ENCODE results near the gene JSRP1. TPM values are rescaled to one million over a fixed set of nuclear protein-coding genes. Genes with fewer than 3 reads are reported as not detected.

The JSRP1 gene
- total and polyA plus RNA-seq, 7 donors: 107 to 271 (median 137) TPM

DNA sequence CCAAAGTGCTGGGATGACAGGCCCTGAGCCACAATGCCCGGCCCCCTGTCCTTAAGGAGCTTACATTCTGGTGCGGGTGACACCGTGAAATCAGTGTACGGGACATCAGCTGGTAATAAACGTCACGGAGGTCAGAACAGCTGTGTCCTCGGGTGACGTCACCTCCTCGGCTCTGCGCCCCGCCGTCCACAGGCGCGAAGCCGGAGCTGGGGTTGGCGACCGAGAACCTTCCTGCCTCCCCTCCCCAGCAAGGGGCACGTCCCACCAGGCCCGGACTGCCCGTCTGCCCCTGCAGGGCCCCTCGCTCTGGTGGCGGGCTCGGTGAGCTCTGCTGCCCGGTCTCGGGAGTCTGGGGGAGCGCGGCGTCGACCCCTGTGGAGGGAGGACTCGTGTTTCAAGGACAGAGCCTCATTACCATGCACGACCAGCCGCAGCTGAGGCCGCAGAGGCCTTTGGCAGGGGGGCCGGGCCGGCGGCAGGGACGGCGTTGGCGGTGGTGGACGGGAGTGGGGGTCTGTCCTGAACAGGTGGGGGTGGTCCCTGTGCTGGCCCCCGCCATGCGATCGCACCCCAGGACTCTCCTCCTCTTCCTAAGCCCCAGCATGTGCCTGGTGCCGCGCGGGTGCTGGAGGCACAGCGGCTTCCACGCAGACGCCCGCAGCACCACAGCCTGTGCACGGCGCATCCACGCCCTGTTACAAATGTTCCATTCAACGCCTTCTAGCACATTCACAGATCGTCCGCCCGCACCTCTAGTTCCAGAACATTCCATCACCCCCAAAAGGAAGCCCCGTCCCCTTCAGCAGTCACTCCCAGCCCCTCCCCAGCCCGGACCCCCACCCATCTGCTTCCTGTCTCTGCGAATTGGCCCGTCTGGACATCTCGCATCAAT, 46.3 kb upstream of the JSRP1 start:
- ATAC-seq (peak; percentile 78 to 89 (median 87)), DNase-seq (peak; percentile 55 to 81)
- H3K9me3 ChIP-seq: no peaks in the 10 kb centered on the region
- H3K4me3 ChIP-seq: peak overlapping the region; percentile 30
- H3K27ac ChIP-seq: no peak overlapping the region
- WGBS, 3 donors: 28 to 32% (median 30%) methylated on average over 50 to 62 of the region's 62 CpGs
- no peak for TF ChIP-seq CTCF (IDR thresholded peaks at IDR 0.05)
- intact Hi-C loops (cut with DNase I): no loop called here
- no peaks in the 10 kb centered on the region for H3K36me3 ChIP-seq (ENCODE audit: insufficient read depth in 1 of 2, low read depth in 1 of 2)
- peaks cover 0 to 13% (median 3%) of the 10 kb centered on the region in 3 donors for H3K27me3 ChIP-seq (ENCODE audit: insufficient read depth in 3 of 3, low read length in 2 of 3)
- peaks cover 9% of the 10 kb centered on the region for H3K4me1 ChIP-seq

GRCh38 chr19:2300533-2300932, 44.3 kb upstream of the JSRP1 start:
- intact Hi-C loops (cut with DNase I): no loop called here
- Histone ChIP-seq H3K4me1 (peaks cover 9% of the 10 kb centered on the region), H3K9me3 (no peaks in the 10 kb centered on the region), H3K4me3 (no peak overlapping the region), H3K27ac (no peak overlapping the region), H3K27me3 (ENCODE audit: insufficient read depth in 3 of 3, low read length in 2 of 3) (peaks cover 0 to 9% (median 0%) of the 10 kb centered on the region in 3 donors), H3K36me3 (ENCODE audit: insufficient read depth in 1 of 2, low read depth in 1 of 2) (no peaks in the 10 kb centered on the region)
- ATAC-seq: no peak
- WGBS, 3 donors: 55 to 70% (median 66%) methylated on average over 15 to 17 of the region's 17 CpGs
- no peak for DNase-seq
- no peak for TF ChIP-seq CTCF (IDR thresholded peaks at IDR 0.05)

GRCh38 chr19:2296141-2296540, 39.9 kb upstream of the JSRP1 start:
- peaks cover 0 to 17% (median 4%) of the 10 kb centered on the region in 3 donors for H3K27me3 ChIP-seq (ENCODE audit: insufficient read depth in 3 of 3, low read length in 2 of 3)
- TF ChIP-seq CTCF (IDR thresholded peaks at IDR 0.05): no peak
- WGBS, 3 donors: 90 to 94% (median 93%) methylated on average over 16 of the region's 16 CpGs

DNA sequence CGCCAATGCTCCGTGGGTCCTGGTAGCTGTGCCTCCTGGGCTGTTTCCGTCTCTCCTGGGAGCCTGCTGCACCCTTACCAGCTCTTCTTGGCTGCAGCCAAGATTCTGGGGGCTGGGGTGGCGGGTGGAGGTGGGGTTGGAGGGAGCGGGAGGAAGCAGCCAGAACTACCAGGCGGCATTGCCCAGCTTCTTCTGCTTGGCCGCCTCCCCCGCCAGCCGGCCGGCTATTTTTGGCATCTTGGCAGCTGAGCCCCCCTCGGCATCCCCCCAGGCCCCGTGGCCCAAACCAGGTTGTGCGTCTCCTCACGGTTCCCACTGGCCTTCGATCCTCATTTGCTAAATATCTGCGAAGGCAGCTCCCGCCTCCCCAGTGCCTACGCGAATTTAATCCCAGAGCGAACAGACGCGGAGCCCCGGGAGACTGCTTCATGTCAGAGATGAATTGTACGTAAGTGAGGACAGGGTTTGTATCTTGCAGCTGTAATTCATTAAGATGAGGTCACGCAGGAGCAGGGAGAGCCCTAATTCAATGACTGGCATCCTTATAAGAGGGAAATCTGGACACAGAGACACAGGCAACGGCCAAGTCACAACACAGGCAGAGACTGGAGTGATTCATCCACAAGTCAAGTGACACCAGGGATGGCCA, 38.6 kb upstream of the JSRP1 start:
- peak overlapping the region; percentile 45 for H3K4me3 ChIP-seq
- intact Hi-C loops (cut with DNase I): no loop called here
- DNase-seq: no peak

More at GRCh38 chr19:2296141-2296540, 39.9 kb upstream of the JSRP1 start:
- Histone ChIP-seq H3K27ac (no peak overlapping the region), H3K36me3 (ENCODE audit: insufficient read depth in 1 of 2, low read depth in 1 of 2) (no peaks in the 10 kb centered on the region), H3K9me3 (no peaks in the 10 kb centered on the region), H3K4me1 (peaks cover 7% of the 10 kb centered on the region), H3K4me3 (no peak overlapping the region)
- DNase-seq (no peak), ATAC-seq (no peak)
- intact Hi-C loops (cut with DNase I): no loop called here

More for the DNA sequence above, 38.6 kb upstream of the JSRP1 start:
- H3K27ac ChIP-seq: peak overlapping the region; percentile 63
- peaks cover 0 to 31% (median 16%) of the 10 kb centered on the region in 3 donors for H3K27me3 ChIP-seq (ENCODE audit: insufficient read depth in 3 of 3, low read length in 2 of 3)
- WGBS, 3 donors: 5 to 8% (median 8%) methylated on average over 18 to 26 of the region's 26 CpGs
- peaks cover 20% of the 10 kb centered on the region for H3K4me1 ChIP-seq
- peak; percentile 66 to 87 (median 80) for ATAC-seq
- no peaks in the 10 kb centered on the region for H3K36me3 ChIP-seq (ENCODE audit: insufficient read depth in 1 of 2, low read depth in 1 of 2)
- no peaks in the 10 kb centered on the region for H3K9me3 ChIP-seq
- no peak for TF ChIP-seq CTCF (IDR thresholded peaks at IDR 0.05)
